Measurements from ENCODE around the gene DDR1. TPM values are rescaled to one million over a fixed set of nuclear protein-coding genes. Genes with fewer than 3 reads are reported as not detected.

DDR1 gene
- total RNA-seq, 1 experiment from 2014 or later: 230 TPM

- no peak for TF ChIP-seq ATF3 (CRISPR knock-in tag; conservative IDR thresholded peaks at IDR 0.05)
Measured at GRCh38 chr6:30939473-30939872, 55.2 kb downstream of the DDR1 start (continued).

DNA sequence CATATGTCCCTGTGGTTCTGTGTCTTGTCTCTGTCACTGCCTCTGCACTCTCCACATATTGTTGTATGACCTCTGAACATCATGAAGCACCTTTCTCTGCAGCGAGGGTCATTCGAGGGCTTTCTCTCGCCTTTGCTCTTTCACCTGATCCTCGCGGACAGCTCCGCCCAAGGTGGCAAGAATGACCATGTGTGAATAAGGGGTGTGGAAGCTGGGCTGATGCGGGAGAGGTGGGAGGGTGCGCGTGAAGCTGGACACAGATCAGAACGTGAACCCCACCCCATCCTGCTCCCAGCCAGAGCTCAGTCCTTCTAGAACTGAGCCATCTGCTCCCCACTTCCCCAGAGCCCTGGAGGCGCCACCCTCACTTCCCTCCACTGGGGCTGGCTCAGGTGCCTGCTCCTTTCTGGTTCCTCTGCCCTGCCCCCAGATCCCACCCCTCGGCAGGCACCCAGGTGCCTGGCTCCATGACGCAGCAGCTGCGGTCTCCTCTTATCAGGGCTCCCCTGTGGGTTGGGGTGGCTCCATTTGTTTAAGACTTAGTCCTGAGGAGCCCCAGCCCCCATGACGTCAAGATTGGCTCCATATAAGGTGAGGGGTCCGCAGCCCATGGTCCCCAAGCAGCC lies 56.2 kb downstream of the DDR1 start, which contains the start of gene MUCL3:
MUCL3 (plus strand) TSS at position 613 of the 626 bp plus-strand sequence. CDS start 27 bp downstream, outside the sequence.
- Mint-ChIP-seq H3K4me1 (peaks cover 39% of the 10 kb centered on the region), H3K9me3 (no peaks in the 10 kb centered on the region), H3K27ac (no peak within 1 kb of the TSS), H3K27me3 (ENCODE audit: low read depth) (no peaks in the 10 kb centered on the region; the same call in 1 of the 2 replicates), H3K36me3 (no peaks in the 10 kb centered on the region), H3K4me3 (no peak within 1 kb of the TSS)
- DNase-seq (ENCODE audit: low spot score) (no peak), ATAC-seq (no peak)
- POLR2A ChIA-PET: no interaction called here
- CTCF ChIA-PET: interaction anchor here (0.6 to 4.7 kb wide), 8 partner anchors 9 to 147 kb away, joined by 3 to 50 read pairs (median 9); partner anchors contain the start of genes SFTA2 and VARS2
- TF ChIP-seq NR2C2 (CRISPR knock-in tag; IDR thresholded peaks at IDR 0.05): no peak
- TF ChIP-seq USF1 (CRISPR knock-in tag; IDR thresholded peaks at IDR 0.05): no peak
- TF ChIP-seq SP1 (CRISPR knock-in tag; conservative IDR thresholded peaks at IDR 0.05): no peak
- TF ChIP-seq, protein P1, sequence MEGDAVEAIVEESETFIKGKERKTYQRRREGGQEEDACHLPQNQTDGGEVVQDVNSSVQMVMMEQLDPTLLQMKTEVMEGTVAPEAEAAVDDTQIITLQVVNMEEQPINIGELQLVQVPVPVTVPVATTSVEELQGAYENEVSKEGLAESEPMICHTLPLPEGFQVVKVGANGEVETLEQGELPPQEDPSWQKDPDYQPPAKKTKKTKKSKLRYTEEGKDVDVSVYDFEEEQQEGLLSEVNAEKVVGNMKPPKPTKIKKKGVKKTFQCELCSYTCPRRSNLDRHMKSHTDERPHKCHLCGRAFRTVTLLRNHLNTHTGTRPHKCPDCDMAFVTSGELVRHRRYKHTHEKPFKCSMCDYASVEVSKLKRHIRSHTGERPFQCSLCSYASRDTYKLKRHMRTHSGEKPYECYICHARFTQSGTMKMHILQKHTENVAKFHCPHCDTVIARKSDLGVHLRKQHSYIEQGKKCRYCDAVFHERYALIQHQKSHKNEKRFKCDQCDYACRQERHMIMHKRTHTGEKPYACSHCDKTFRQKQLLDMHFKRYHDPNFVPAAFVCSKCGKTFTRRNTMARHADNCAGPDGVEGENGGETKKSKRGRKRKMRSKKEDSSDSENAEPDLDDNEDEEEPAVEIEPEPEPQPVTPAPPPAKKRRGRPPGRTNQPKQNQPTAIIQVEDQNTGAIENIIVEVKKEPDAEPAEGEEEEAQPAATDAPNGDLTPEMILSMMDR (IDR thresholded peaks at IDR 0.05): no peak
- TF ChIP-seq ATF3 (CRISPR knock-in tag; conservative IDR thresholded peaks at IDR 0.05): no peak
- no peak for TF ChIP-seq EMX1 (CRISPR knock-in tag; IDR thresholded peaks at IDR 0.05)
- TF ChIP-seq HMGA2 (CRISPR knock-in tag; IDR thresholded peaks at IDR 0.05): no peak
- TF ChIP-seq TCF7 (CRISPR knock-in tag; IDR thresholded peaks at IDR 0.05; ENCODE audit: low read depth): no peak
- no peak for TF ChIP-seq ZNF317 (CRISPR knock-in tag; IDR thresholded peaks at IDR 0.05; ENCODE audit: borderline replicate concordance, low read depth)
- TF ChIP-seq E2F1 (CRISPR knock-in tag; IDR thresholded peaks at IDR 0.05): no peak
- TF ChIP-seq, protein P2, sequence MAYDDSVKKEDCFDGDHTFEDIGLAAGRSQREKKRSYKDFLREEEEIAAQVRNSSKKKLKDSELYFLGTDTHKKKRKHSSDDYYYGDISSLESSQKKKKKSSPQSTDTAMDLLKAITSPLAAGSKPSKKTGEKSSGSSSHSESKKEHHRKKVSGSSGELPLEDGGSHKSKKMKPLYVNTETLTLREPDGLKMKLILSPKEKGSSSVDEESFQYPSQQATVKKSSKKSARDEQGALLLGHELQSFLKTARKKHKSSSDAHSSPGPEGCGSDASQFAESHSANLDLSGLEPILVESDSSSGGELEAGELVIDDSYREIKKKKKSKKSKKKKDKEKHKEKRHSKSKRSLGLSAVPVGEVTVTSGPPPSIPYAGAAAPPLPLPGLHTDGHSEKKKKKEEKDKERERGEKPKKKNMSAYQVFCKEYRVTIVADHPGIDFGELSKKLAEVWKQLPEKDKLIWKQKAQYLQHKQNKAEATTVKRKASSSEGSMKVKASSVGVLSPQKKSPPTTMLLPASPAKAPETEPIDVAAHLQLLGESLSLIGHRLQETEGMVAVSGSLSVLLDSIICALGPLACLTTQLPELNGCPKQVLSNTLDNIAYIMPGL (CRISPR knock-in tag; IDR thresholded peaks at IDR 0.05): no peak
- TF ChIP-seq ERG (CRISPR knock-in tag; IDR thresholded peaks at IDR 0.05): no peak
- TF ChIP-seq JUN (CRISPR knock-in tag; IDR thresholded peaks at IDR 0.05): no peak
